ENCODE measurements around the gene MYO5A.

DNA sequence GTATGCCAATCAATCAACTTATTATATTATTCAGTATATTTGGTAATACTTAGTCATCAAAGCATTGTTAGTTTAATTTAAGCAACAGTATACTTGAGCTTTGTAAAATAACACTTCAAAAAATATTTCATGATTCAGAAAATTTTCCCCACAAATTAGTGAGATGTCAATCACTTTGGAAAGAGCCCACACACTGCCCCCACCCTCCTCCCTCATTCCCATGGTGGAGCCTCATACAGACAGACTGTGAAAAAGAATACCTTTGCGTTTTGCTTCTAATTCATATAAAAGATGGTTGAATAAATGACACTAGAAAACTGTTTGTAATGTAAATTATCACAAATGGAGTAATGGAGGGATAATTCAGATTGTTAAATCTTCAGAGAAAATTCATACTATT is 189.8 kb downstream of the MYO5A start:
- TF ChIP-seq CTCF (IDR thresholded peaks at IDR 0.05; ENCODE audit: low read length) (no peak), EZH2phosphoT487 (IDR thresholded peaks at IDR 0.05; ENCODE audit: low read length) (no peak)

All from MM.1S (cell line).